A673 (cell line): ENCODE results near the gene C6orf47. TPM values are rescaled to one million over a fixed set of nuclear protein-coding genes. Genes with fewer than 3 reads are reported as not detected.

Experiments
- BruUV-seq: library from RNA; stranded (reverse); fragments of 400-500 nt; replicated peaks from 2 replicates; lab custom pipeline; 2021; lab: Mats Ljungman, UMichigan
- CTCF ChIA-PET: fragments of 300-600 bp; sonication (Branson Sonifier 250); formaldehyde crosslinking; loops from one replicate; lab custom pipeline; 2022; ENCODE audit warnings: antibody characterized with exemption; lab: Charles Lee
- POLR2A ChIA-PET: fragments of 300-600 bp; sonication (Branson Sonifier 250); formaldehyde crosslinking; loops from one replicate; lab custom pipeline; 2022; ENCODE audit warnings: antibody characterized with exemption; ENCODE audit not compliant: low non-redundant PET; lab: Charles Lee
- DNase-seq: peaks from one replicate; pipeline ENCODE4 v3.0.0-alpha.2; 2015; ENCODE audit warnings: low spot score
- H3K27ac ChIP-seq: fragments of 200-600 bp; sonication (generic); 2 replicates; pipeline ENCODE4 v1.5.1; 2016; ENCODE audit warnings: mixed run types, low read depth, mild to moderate bottlenecking, mixed read lengths, antibody characterized with exemption, low read length; ENCODE audit not compliant: poor library complexity, severe bottlenecking
- H3K27me3 ChIP-seq: fragments of 200-600 bp; sonication (generic); replicated peaks from 2 replicates; pipeline ENCODE4 v1.6.1; 2017; ENCODE audit warnings: mixed run types, low read depth, mild to moderate bottlenecking, mixed read lengths, antibody characterized with exemption, low read length; ENCODE audit not compliant: insufficient read depth, poor library complexity
- H3K36me3 ChIP-seq: fragments of 200-600 bp; sonication (generic); 2 replicates; pipeline ENCODE4 v1.6.1; 2016; ENCODE audit warnings: mixed run types, mild to moderate bottlenecking, mixed read lengths, antibody characterized with exemption, low read length; ENCODE audit not compliant: insufficient read depth, poor library complexity, severe bottlenecking
- H3K4me1 ChIP-seq: fragments of 200-600 bp; sonication (generic); 2 replicates; pipeline ENCODE4 v1.6.1; 2017; ENCODE audit warnings: mixed run types, mild to moderate bottlenecking, mixed read lengths, antibody characterized with exemption, low read length; ENCODE audit not compliant: insufficient read depth, poor library complexity, severe bottlenecking
- H3K4me3 ChIP-seq: fragments of 200-600 bp; sonication (generic); 2 replicates; pipeline ENCODE4 v1.5.1; 2016; ENCODE audit warnings: low read depth, mixed run types, mild to moderate bottlenecking, mixed read lengths, low read length; ENCODE audit not compliant: poor library complexity, severe bottlenecking
- H3K9me3 ChIP-seq: fragments of 200-600 bp; sonication (generic); 2 replicates; pipeline ENCODE4 v1.6.1; 2016; ENCODE audit warnings: mixed run types, low read depth, mild to moderate bottlenecking, mixed read lengths, antibody characterized with exemption, low read length; ENCODE audit not compliant: poor library complexity, severe bottlenecking
- CTCF ChIP-seq: fragments of 300-800, 200-600 bp; sonication (generic); conservative IDR thresholded peaks from 2 replicates; pipeline ENCODE4 v1.5.1; 2017; ENCODE audit warnings: low read depth, mild to moderate bottlenecking, antibody characterized with exemption, low read length, moderate library complexity, mixed read lengths
- EZH2 ChIP-seq: fragments of 200-600 bp; sonication (generic); IDR thresholded peaks from 2 replicates; pipeline ENCODE4 v1.6.1; 2017; ENCODE audit warnings: borderline replicate concordance, low read depth, mild to moderate bottlenecking, mixed read lengths, antibody characterized with exemption, low read length; ENCODE audit not compliant: poor library complexity, severe bottlenecking
- intact Hi-C: fragments of 100-400 bp; cut with micrococcal nuclease; formaldehyde crosslinking; loops from one replicate; pipeline ENCODE4 v1.10.0; 2022; ENCODE audit not compliant: unreplicated experiment
- total RNA-seq: library from RNA; stranded (reverse); gene quantifications from 2 replicates; pipeline ENCODE4 v1.2.3, GENCODE V29; 2021

The C6orf47 gene
- total RNA-seq, 1 experiment from 2014 or later: 21.3 TPM

DNA sequence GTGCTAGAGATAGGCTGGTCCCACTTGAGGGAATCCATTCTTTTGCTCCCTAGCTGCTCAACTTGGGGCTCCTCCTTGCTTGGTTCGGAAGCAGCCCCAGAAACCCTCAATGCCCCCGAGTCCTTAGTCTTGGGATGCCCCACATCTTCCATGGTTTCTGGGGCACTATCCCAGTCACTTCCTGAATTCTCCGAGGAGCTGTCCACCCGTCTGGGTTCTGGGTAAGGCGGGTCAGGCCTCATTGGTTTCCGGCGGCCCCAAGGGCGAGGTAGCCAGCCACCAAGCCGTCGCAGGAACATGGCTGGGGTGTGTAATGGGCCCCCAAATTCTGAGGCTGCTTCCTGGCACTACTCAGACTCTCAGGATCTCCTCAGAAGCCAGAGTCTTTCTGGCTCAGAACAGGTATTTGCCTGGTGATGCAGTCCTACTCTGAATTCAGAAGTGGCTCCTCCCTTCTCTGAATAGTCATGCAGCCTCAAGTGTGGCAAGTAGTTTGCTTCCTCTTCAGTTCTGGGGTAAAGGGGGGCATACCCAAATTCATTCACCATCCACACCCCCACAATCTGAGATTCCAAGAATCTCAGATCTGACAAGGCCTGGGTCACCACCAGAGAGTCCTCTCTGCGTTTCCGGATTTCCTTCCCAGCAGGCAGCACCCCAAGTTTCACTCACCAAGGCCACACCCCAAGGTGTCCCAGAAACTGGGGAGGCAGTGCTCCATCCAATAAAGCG lies 763 bp downstream of the C6orf47 start:
- TF ChIP-seq CTCF (no peak), EZH2 (no peak)
- CTCF ChIA-PET: interaction anchor here (1.0 kb wide), 1 partner anchor 63 kb away, joined by 4 read pairs; no protein-coding TSS in a partner anchor
- DNase-seq: no peak
- POLR2A ChIA-PET: interaction anchor here (0.5 kb wide), 1 partner anchor 24 kb away, joined by 4 read pairs; no protein-coding TSS in a partner anchor
- H3K27ac ChIP-seq: peak overlapping the region; percentile 88
- H3K27me3 ChIP-seq: no peaks in the 10 kb centered on the region
- peaks cover 39% of the 10 kb centered on the region for H3K4me1 ChIP-seq
- intact Hi-C loops: loop anchor here (5.0 to 10.0 kb wide), 2 partner anchors 38 to 115 kb away; partner anchors contain the start of genes ATP6V1G2, DDX39B, NFKBIL1 and PRRC2A
- no TSS peak for BruUV-seq
- no peaks in the 10 kb centered on the region for H3K9me3 ChIP-seq
- peaks cover 19% of the 10 kb centered on the region for H3K36me3 ChIP-seq
- H3K4me3 ChIP-seq: peak overlapping the region; percentile 83

DNA sequence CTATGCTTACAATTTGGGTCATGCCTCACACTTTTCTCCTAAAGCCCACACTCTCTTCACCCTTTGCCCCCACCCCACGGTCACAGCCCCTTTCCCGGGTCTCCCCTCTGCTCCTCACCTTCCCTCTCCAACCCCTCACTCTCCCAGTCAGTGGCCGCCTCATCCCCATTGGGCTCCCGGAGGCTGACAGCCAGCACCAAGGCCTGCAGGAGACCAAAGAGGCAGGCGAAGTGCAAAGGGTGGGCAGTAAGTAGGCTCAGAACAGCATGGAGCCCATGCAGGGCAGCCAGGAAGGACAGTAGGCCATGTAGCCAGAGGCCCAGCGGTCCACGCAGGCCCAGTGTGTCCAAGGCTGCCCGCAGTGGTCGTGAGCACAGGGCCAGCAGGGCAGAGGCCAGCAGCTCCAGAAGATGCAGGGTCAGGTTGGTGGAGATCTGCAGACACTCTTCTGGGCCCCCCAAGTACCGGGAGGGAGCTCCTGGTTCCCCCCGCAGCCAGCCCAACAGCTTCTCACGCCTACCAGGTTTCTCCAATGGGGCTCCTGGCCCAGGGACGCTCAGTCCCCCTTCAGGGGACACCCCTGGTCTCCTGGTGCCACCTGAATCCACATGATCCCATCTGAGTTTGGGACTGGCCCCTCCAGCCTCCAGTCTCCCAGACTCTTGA lies 1.5 kb downstream of the C6orf47 start:
- DNase-seq: no peak
- POLR2A ChIA-PET: interaction anchor here (0.5 to 0.6 kb wide), 2 partner anchors 21 to 81 kb away, joined by 3 to 4 read pairs; partner anchors contain the start of gene MSH5
- Histone ChIP-seq H3K9me3 (no peaks in the 10 kb centered on the region), H3K27me3 (no peaks in the 10 kb centered on the region), H3K27ac (peak overlapping the region; percentile 88), H3K4me1 (peaks cover 39% of the 10 kb centered on the region), H3K4me3 (peak overlapping the region; percentile 83), H3K36me3 (peaks cover 19% of the 10 kb centered on the region)
- intact Hi-C loops: loop anchor here (10.0 kb wide), 1 partner anchor 114 kb away; the partner anchor contains the start of genes ATP6V1G2, DDX39B and NFKBIL1
- TF ChIP-seq EZH2: no peak
- TF ChIP-seq CTCF: no peak
- no TSS peak for BruUV-seq
- CTCF ChIA-PET: no interaction called here

- H3K9me3 ChIP-seq: no peaks in the 10 kb centered on the region
- TF ChIP-seq EZH2 (no peak), CTCF (no peak)
- H3K27ac ChIP-seq: peak overlapping the region; percentile 88
- POLR2A ChIA-PET: interaction anchor here (0.6 kb wide), 1 partner anchor 162 kb away, joined by 4 read pairs; no protein-coding TSS in a partner anchor
- peaks cover 15% of the 10 kb centered on the region for H3K36me3 ChIP-seq
- CTCF ChIA-PET: no interaction called here
- H3K4me1 ChIP-seq: peaks cover 33% of the 10 kb centered on the region
- no TSS peak for BruUV-seq
- DNase-seq: no peak
- H3K4me3 ChIP-seq: peak overlapping the region; percentile 83
- intact Hi-C loops: loop anchor here (10.0 kb wide), 1 partner anchor 113 kb away; the partner anchor contains the start of genes ATP6V1G2, DDX39B and NFKBIL1
- H3K27me3 ChIP-seq: no peaks in the 10 kb centered on the region
These were observed 2.4 kb downstream of the C6orf47 start for GRCh38 chr6:31658158-31658688.
